ENCODE data around the gene NOX1. TPM values are rescaled to one million over a fixed set of nuclear protein-coding genes. Genes with fewer than 3 reads are reported as not detected.
A peak's percentile ranks its signal among the peaks of the same experiment; 100 is the strongest.

The NOX1 gene
- polyA plus RNA-seq (ENCODE audit: insufficient read length): 0.25 TPM

- no peak for DNase-seq
Observed at GRCh38 chrX:100874325-100874724, at the start of gene NOX1. Gene NOX1 (minus strand): TSS chrX:100874359. CDS start chrX:100874139, 220 bp downstream.

DNA sequence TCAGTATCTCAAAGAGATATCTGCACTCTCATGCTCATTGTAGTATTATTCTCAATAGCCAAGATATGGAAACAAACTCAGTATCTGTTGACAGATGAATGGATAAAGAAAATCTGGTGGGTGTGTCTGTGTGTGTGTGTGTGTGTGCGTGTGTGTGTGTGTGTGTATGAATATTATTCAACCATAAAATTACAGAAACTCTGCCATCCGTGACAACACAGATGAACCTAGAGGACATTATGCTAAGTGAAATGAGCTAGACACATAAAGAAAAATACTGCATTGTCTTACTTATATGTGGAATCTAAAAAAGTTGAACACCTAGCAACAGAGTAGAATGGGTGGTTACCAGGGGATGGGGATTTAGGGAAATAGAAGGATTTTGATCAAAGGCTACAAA lies 41.4 kb upstream of the NOX1 start:
- no peak for DNase-seq

GRCh38 chrX:100913111-100913510 lies 39.0 kb upstream of the NOX1 start:
- DNase-seq: no peak

DNA sequence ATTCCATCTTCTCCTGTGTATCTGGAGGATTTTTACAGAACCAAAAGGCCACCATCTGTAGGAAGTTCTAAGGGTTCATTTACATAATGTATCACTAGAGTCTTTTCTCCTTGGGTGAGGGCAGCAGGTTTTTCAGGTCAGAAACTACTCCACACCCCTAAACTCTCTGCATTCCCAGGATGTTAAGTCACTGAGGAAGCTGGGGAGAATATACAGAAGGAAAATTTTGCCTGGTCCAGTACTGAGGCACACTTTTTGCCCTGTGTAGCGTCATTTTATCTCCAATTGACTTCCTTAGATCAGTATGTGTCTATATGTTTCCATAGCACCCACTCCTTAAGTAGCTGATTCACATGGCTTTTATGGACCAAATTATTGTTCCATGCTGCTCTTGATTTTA lies 37.6 kb upstream of the NOX1 start:
- DNase-seq: no peak

GRCh38 chrX:100905620-100906019 lies 31.5 kb upstream of the NOX1 start:
- DNase-seq: no peak

GRCh38 chrX:100904433-100904832 lies 30.3 kb upstream of the NOX1 start:
- no peak for DNase-seq

- DNase-seq: no peak
Observed at GRCh38 chrX:100895365-100896075, 21.4 kb upstream of the NOX1 start.

GRCh38 chrX:100883654-100884053 lies 9.5 kb upstream of the NOX1 start:
- DNase-seq: no peak

DNA sequence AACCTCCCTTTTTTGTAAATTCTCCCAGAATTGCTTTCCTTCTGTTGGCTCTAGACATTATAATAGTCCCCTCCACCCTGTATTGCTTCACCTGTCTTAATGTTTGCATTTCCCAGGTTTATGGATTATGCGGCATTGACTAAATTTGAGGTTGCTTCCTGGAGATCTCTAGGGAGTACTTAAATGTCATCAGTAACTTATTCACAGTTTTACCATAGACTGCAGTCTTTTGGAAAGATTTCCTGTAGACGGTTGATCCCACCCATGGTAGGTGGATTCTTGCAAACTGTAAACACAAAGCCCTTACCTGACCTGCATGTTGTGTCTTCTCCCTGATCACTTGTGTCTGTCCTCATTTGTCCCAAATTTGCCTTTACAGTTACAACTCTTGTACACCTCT lies 6.2 kb upstream of the NOX1 start:
- DNase-seq: no peak

DNA sequence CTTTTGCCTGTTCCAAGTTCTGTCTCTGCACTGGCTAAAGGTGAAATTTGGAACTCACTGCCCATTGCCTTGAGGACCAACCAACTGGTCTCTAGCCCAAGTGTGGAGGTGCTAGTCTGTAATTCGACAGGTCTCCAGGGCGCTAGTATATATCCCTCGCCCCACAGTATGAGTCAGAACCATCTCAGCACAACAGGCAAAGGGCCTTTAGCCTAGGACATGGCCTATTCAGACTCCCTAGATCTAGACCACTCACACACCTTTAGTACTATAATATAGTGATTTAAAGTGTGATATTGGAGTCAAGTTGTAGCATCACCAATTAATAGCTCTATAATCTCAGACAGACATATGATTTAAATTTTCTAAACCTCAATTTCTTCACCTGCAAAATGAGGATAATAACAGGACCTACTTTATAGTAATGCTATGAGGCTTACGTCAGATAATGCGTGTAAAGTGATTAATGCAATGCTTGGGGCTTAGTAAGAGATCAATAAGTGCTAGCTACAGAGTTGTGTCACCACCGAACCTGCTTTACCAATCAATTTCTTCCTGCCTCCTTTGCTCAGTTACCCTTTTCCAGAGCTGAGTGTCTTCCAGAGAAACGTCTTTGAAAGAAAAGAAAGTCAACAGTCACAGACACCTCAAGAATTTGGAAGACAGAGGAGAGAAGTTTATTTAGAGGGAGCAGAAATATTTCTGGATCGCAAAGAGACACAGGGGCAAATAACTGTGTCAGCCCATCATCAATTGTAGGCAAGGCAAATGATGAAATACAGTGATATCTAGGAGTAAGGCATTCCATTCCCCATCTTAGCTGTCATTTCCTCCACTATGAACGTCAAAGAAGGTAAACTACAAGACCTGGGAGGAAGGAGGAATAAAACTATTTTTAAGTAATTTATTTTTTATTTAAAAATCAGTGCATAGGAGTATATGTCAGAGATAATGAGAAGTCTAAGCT lies 2.3 kb downstream of the NOX1 start:
- no peak for DNase-seq

GRCh38 chrX:100870527-100870926 lies 3.6 kb downstream of the NOX1 start:
- no peak for DNase-seq

GRCh38 chrX:100868273-100868672 lies 5.9 kb downstream of the NOX1 start:
- DNase-seq: no peak

DNA sequence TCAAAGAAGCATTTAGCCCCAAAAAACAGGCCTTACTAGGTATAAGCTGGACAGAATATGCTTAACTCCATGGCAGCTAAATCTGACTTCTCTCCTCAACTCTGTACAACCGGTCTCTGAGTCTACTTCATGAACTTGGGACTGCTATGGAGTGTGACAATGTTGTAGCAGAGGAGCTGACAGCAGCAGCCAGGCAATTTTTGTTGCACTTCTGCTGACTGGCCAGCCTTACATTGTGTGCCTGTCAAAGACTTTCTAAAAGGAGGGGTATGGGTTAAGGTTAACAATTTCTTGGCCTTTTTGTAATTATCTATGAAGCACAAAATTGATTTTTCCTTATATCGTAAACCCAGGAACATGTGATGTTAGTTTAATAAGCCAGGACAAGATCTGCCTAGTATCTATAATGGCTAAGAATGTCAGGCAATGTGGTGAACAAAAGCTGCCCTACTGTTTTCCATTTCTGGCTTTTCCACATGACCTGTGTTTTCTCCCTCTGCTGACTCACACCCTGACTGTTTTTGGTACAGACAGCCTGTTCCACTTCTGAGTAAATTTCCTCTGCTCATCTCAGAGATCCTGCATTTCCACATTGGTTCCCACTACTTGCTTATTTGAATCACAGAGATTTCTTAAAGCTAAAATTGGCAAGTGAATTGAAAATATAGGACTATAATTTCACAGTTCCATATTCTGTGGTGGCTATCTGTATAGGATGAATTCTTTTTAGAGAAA lies 9.3 kb downstream of the NOX1 start:
- no peak for DNase-seq

DNA sequence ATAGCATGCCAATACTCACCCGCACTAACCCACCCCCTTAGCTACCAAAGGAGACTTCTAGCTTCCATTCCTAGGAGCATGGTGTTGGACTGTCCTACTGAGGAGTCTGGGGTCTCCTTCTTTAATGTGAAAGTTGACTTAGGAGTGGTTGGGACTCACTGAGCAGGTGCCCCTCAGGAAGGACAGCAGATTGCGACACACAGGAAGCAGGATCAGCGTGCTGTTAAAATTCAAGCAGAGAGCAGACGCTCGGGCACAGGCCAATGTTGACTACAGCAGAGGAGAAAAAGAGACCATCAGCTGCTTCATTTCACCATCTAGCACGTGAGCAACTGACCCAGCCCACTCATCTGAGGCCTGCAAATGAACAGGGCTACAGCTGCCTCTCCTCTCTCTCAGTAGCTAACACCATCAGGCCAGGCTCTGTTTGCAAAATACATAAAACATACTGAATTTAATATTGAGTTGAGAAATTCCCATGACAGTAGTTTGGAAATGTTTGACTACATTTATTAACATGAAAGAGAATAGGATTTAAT lies 10.8 kb downstream of the NOX1 start:
- DNase-seq: no peak

GRCh38 chrX:100852810-100853209 lies 21.3 kb downstream of the NOX1 start:
- DNase-seq: no peak

- DNase-seq: no peak
Observed at GRCh38 chrX:100850317-100850716, 23.8 kb downstream of the NOX1 start.

- DNase-seq: no peak
Observed at GRCh38 chrX:100831219-100831946, 42.8 kb downstream of the NOX1 start.

- no peak for DNase-seq
Observed at GRCh38 chrX:100830547-100830946, 43.6 kb downstream of the NOX1 start.

GRCh38 chrX:100830143-100830542 lies 44.0 kb downstream of the NOX1 start:
- no peak for DNase-seq

- no peak for DNase-seq
Observed at GRCh38 chrX:100829730-100830129, 44.4 kb downstream of the NOX1 start.

DNA sequence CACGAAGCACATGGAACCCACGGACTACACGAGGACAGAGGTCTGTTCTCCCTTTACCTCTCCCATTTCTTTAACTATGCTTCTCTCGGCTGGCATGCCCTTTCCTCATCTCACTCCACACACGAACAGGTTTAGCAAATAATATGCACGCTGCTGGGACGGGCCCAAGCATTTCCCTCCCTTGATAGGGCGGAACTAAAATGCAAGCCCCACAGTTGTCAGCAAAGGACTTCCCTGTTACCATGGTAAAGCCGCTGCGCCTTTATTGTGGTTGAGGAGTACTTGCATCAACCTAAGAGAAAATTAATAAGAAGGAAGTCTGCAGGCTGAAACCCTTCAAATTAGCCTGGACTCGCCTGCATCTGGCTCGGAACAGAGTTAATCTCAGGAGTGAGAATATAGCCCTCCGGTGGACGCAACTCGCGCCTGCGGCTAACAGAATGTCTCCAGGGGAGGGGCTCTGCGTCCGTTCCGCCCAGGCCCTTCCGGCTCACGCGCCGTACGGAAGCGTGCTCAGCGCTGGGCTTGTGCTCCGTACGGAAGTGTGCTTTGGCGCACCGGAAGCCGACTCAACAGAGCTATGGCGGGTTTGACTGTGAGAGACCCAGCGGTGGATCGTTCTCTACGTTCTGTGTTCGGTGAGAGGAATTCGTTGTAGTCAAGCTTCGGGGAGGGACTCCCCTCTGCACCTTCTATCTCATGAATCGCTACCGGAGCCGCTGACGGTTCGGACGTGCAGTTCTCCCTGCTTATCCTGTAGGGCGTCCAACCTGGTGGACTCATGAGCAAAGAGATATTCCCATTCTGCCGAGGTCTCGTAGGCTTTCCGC lies 54.1 kb downstream of the NOX1 start, which contains the start of gene CSTF2:
Gene CSTF2 (plus strand): TSS at position 555 of the 830 bp plus-strand sequence. CDS start 26 bp downstream, at position 581.
- peak; percentile 86 for DNase-seq

Measured in hindlimb muscle (tissue), 1 donor.